ENCODE measurements around the gene H2BK1.

The H2BK1 gene

DNA sequence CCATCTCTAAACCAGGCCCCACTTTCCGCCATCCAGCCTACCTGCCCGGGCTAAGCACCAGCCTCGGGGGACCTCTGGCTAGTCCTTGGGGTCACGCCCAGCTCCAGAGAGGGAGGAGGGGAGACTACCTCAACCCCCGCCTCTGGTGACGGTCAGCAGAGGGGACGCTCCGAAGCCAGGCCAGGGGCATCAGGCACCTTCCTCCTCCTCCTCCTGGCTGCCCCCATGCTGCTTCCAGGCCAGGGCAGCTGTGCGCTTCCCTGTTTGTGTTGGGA, 42.2 kb upstream of the H2BK1 start:
- TF ChIP-seq, protein P1, sequence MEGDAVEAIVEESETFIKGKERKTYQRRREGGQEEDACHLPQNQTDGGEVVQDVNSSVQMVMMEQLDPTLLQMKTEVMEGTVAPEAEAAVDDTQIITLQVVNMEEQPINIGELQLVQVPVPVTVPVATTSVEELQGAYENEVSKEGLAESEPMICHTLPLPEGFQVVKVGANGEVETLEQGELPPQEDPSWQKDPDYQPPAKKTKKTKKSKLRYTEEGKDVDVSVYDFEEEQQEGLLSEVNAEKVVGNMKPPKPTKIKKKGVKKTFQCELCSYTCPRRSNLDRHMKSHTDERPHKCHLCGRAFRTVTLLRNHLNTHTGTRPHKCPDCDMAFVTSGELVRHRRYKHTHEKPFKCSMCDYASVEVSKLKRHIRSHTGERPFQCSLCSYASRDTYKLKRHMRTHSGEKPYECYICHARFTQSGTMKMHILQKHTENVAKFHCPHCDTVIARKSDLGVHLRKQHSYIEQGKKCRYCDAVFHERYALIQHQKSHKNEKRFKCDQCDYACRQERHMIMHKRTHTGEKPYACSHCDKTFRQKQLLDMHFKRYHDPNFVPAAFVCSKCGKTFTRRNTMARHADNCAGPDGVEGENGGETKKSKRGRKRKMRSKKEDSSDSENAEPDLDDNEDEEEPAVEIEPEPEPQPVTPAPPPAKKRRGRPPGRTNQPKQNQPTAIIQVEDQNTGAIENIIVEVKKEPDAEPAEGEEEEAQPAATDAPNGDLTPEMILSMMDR (IDR thresholded peaks at IDR 0.05), result no peak

GRCh38 chr7:151251689-151252560, 41.6 kb upstream of the H2BK1 start:
- TF ChIP-seq, protein P1 (IDR thresholded peaks at IDR 0.05), result no peak

- TF ChIP-seq, protein P1 (IDR thresholded peaks at IDR 0.05), result no peak
These were observed 41.0 kb upstream of the H2BK1 start for GRCh38 chr7:151251328-151251688.

- TF ChIP-seq, protein P1 (IDR thresholded peaks at IDR 0.05), result no peak
These were observed 40.2 kb upstream of the H2BK1 start for GRCh38 chr7:151250181-151251132.

DNA sequence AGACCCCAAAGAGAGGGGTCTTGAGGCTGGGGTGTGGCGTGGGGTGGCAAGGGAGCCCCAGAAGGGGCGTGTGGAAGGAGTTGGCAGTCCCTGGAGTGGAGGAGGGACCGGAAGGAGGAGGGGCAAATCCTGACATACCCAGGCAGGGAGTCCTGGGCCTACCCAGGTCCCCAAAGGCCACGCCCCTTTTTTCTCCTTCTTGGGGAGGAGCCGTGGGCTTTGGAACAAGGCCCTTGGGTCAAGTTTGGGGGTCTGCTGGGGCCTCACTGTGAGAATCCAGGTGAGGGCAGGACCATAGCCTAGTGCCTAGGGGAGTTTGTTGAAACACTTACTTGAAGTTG, 39.4 kb upstream of the H2BK1 start:
- TF ChIP-seq, protein P1 (IDR thresholded peaks at IDR 0.05), result no peak

GRCh38 chr7:151249034-151249731, 38.9 kb upstream of the H2BK1 start:
- TF ChIP-seq, protein P1 (IDR thresholded peaks at IDR 0.05), result no peak

- TF ChIP-seq, protein P1 (IDR thresholded peaks at IDR 0.05), result no peak
These were observed 38.2 kb upstream of the H2BK1 start, which contains the start of gene SMARCD3 for GRCh38 chr7:151248346-151249033. TSS of gene SMARCD3 (minus strand) at chr7:151248694. CDS start at chr7:151248562, 132 bp downstream.
